K562 (cell line): ENCODE measurements around the gene SALL2. TPM values are rescaled to one million over a fixed set of nuclear protein-coding genes. Genes with fewer than 3 reads are reported as not detected.

Experiments used
- DIDO1 ChIP-seq: fragments of 450-650 bp; IDR thresholded peaks from 2 replicates; pipeline ENCODE4 v1.6.1; 2016; ENCODE audit warnings: low read depth, missing biosample characterization, missing genetic modification characterization
- HDAC2 ChIP-seq: fragments of 450-650 bp; IDR thresholded peaks from 2 replicates; pipeline ENCODE4 v1.6.1; 2016; ENCODE audit warnings: mild to moderate bottlenecking
- HLTF ChIP-seq: fragments of 450-650 bp; IDR thresholded peaks from 2 replicates; pipeline ENCODE4 v1.6.1; 2016
- KDM4B ChIP-seq, 2 experiments: fragments of 450-650 bp in 1 of 2; sonication (generic) in 1 of 2; IDR thresholded peaks; 2 replicates each; pipeline ENCODE4 v1.6.1; 2016 to 2017; ENCODE audit warnings: borderline replicate concordance in 2 of 2, antibody characterized with exemption in 1 of 2, low read depth in 1 of 2, mild to moderate bottlenecking in 1 of 2
- MCM5 ChIP-seq: fragments of 450-650 bp; IDR thresholded peaks from 2 replicates; pipeline ENCODE4 v1.6.1; 2016; ENCODE audit warnings: low read depth
- MECOM ChIP-seq: fragments of 250-450 bp; sonication (Bioruptor Pico); IDR thresholded peaks from 2 replicates; pipeline ENCODE4 v1.8.0; 2022; ENCODE audit warnings: inconsistent platforms
- NFE2 ChIP-seq: IDR thresholded peaks from 2 replicates; pipeline ENCODE4 v1.6.1; 2014; ENCODE audit warnings: antibody characterized with exemption, low read depth
- POLR2AphosphoS5 ChIP-seq: IDR thresholded peaks from 2 replicates; pipeline ENCODE4 v1.6.1; 2011; ENCODE audit warnings: mild to moderate bottlenecking, low read depth, low read length, moderate library complexity; ENCODE audit not compliant: control insufficient read depth, insufficient read depth
- RBFOX2 ChIP-seq: fragments of 200-400 bp; formaldehyde crosslinking; IDR thresholded peaks from 2 replicates; pipeline ENCODE4 v1.6.1; 2017; ENCODE audit warnings: low read depth, mild to moderate bottlenecking, low read length, moderate library complexity
- SIN3A ChIP-seq, 2 experiments: fragments of 150-350 bp in 1 of 2; IDR thresholded peaks; 2 replicates each; pipeline ENCODE4 v1.6.1; 2011 to 2016; ENCODE audit warnings: borderline replicate concordance in 2 of 2, low read depth in 2 of 2, low read length in 2 of 2, mild to moderate bottlenecking in 2 of 2, moderate library complexity in 2 of 2; ENCODE audit not compliant: control insufficient read depth in 1 of 2
- SMC3 ChIP-seq: conservative IDR thresholded peaks from 2 replicates; pipeline ENCODE4 v1.6.1; 2011; ENCODE audit warnings: low read depth, low read length, improper control_type of control experiment; ENCODE audit not compliant: insufficient read depth
- SP1 ChIP-seq: sonication (generic); formaldehyde crosslinking; IDR thresholded peaks from 2 replicates; pipeline ENCODE4 v1.8.1; 2022; ENCODE audit warnings: mild to moderate bottlenecking, missing genetic modification reagents
- SRSF1 ChIP-seq: fragments of 200-400 bp; formaldehyde crosslinking; IDR thresholded peaks from 2 replicates; pipeline ENCODE4 v1.6.1; 2017; ENCODE audit warnings: mild to moderate bottlenecking, low read depth, low read length, moderate library complexity
- ZBTB1 ChIP-seq: sonication (generic); formaldehyde crosslinking; IDR thresholded peaks from 2 replicates; pipeline ENCODE4 v1.8.1; 2023; ENCODE audit warnings: missing genetic modification reagents, low read depth, mild to moderate bottlenecking, borderline replicate concordance
- ZNF239 ChIP-seq: fragments of 250-450 bp; sonication (Bioruptor Pico); IDR thresholded peaks from 2 replicates; pipeline ENCODE4 v1.4.0; 2020; ENCODE audit warnings: mild to moderate bottlenecking
- ZNF3 ChIP-seq: fragments of 250-450 bp; sonication (Bioruptor Pico); IDR thresholded peaks from 2 replicates; pipeline ENCODE4 v1.5.0; 2021; ENCODE audit warnings: mild to moderate bottlenecking, moderate library complexity
- ZNF668 ChIP-seq: fragments of 250-450 bp; sonication (Bioruptor Pico); IDR thresholded peaks from 2 replicates; pipeline ENCODE4 v1.8.0; 2022; ENCODE audit warnings: mild to moderate bottlenecking, inconsistent platforms
- polyA plus RNA-seq, 8 experiments: library from polyadenylated mRNA; depleted of rRNA in 4 of 8; stranded (reverse) in 5 of 8; unstranded in 3 of 8; fragments of >200 nt; fragmentation: Nextera tagmentation in 2 of 8; fragmentation: Illumina TruSeq in 1 of 8; extraction: Ambion mirVana in 2 of 8; extraction: Trizol in 1 of 8; gene quantifications; 2 replicates each; pipeline versions ENCODE4 v1.2.1 to v1.2.3, GENCODE V29; 2011 to 2014; ENCODE audit warnings: inconsistent platforms in 1 of 8, missing spikeins in 1 of 8
- total RNA-seq, 7 experiments: library from RNA; depleted of rRNA in 6 of 7; stranded (reverse); fragments of >200 nt in 6 of 7; fragmentation: Illumina TruSeq in 2 of 7; extraction: Trizol in 2 of 7; gene quantifications; 2 replicates each; pipeline versions ENCODE4 v1.2.1 to v1.2.3, GENCODE V29; 2011 to 2021; ENCODE audit warnings: low replicate concordance in 1 of 7
- TF ChIP-seq, protein P1 (sequence below): fragments of 250-450 bp; sonication (Bioruptor Pico); IDR thresholded peaks from 2 replicates; pipeline ENCODE4 v1.5.0; 2021
- TF ChIP-seq, protein P2 (sequence below): fragments of 250-450 bp; sonication (Bioruptor Pico); IDR thresholded peaks from 2 replicates; pipeline ENCODE4 v1.9.0; 2021; ENCODE audit warnings: mild to moderate bottlenecking, inconsistent platforms
- TF ChIP-seq, protein P3 (sequence below): fragments of 450-650 bp; IDR thresholded peaks from 2 replicates; pipeline ENCODE4 v1.6.1; 2017; ENCODE audit warnings: mild to moderate bottlenecking, moderate library complexity
- TF ChIP-seq, protein P4 (sequence below): sonication (generic); formaldehyde crosslinking; IDR thresholded peaks from 2 replicates; pipeline ENCODE4 v1.8.0; 2022; ENCODE audit warnings: missing genetic modification reagents, mild to moderate bottlenecking, moderate library complexity, borderline replicate concordance
- TF ChIP-seq, protein P5 (sequence below): sonication (generic); formaldehyde crosslinking; IDR thresholded peaks from 2 replicates; pipeline ENCODE4 v1.9.0; 2022; ENCODE audit warnings: mild to moderate bottlenecking, missing genetic modification reagents
- TF ChIP-seq, protein P6 (sequence below): fragments of 250-450 bp; sonication (Bioruptor Pico); IDR thresholded peaks from 2 replicates; pipeline ENCODE4 v1.8.0; 2021; ENCODE audit warnings: moderate library complexity, mild to moderate bottlenecking, inconsistent platforms

Gene SALL2
- total and polyA plus RNA-seq, 9 of the 15 experiments (the other 6 are each of a cell fraction or from before 2014, with no cell fraction given) = 6.6 to 30.4 (median 12.9) TPM

DNA sequence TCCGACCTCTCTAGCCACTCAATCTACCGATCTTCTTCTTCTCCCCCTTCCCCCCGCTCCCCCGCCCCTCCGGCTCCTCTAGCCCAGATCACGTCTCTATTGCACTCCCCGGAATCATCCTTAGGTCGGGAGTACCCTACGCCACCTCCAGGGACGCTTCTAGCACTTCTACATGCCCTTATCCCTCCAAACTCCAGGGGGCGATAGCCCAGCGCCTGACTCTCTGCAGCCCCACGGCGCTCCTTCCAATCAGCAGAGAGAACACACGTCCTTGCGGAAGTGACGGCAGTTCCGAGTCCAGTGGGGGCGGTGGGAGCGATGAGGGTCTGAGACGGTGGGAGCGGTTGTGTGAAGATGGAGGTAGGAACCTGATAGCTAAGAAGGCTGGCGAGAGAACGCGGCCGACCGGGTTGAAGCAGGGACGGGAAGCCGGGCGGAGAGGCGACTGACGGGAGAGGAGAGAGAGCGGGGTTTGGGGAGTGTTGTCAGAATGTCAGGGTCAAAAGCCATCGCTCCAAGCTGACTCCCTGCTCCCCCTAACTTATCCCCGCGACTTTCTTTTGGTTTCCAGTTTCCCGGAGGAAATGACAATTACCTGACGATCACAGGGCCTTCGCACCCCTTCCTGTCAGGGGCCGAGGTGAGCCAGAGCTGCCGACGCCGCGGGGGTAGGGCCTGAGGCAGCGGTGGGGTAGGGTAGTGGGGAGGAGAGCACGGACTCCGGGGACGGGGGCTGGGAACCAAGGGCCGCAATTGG lies 49.0 kb downstream of the SALL2 start, which contains the start of the genes RAB2B and TOX4 (continued):
- TF ChIP-seq, protein P1, sequence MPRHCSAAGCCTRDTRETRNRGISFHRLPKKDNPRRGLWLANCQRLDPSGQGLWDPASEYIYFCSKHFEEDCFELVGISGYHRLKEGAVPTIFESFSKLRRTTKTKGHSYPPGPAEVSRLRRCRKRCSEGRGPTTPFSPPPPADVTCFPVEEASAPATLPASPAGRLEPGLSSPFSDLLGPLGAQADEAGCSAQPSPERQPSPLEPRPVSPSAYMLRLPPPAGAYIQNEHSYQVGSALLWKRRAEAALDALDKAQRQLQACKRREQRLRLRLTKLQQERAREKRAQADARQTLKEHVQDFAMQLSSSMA (CRISPR knock-in tag) = no peak
- TF ChIP-seq ZNF239 (CRISPR knock-in tag) (no peak), SRSF1 (no peak), MECOM (CRISPR knock-in tag) (no peak), ZBTB1 (CRISPR knock-in tag) (no peak), ZNF668 (CRISPR knock-in tag) (no peak), ZNF3 (CRISPR knock-in tag) (no peak), NFE2 (no peak), SMC3 (peak; percentile 52), SIN3A (IDR thresholded peaks at IDR 0.05; ENCODE audit: borderline replicate concordance in 2 of 2, control insufficient read depth in 1 of 2, low read depth in 2 of 2, low read length in 2 of 2) (peak; percentile 50 to 63; a peak in 1 of 4 replicates), RBFOX2 (peak; percentile 73), MCM5 (no peak), POLR2AphosphoS5 (peak; percentile 82), HLTF (0 out of 2 replicates have a peak, but pooled peaks have one; percentile 52), HDAC2 (peak; percentile 65), SP1 (peak; percentile 82), DIDO1 (peak; percentile 85), KDM4B (IDR thresholded peaks at IDR 0.05; ENCODE audit: borderline replicate concordance in 2 of 2, low read depth in 1 of 2) (peak in 1 of 2 experiments; percentile 61; a peak in 1 of 4 replicates)
- TF ChIP-seq, protein P2, sequence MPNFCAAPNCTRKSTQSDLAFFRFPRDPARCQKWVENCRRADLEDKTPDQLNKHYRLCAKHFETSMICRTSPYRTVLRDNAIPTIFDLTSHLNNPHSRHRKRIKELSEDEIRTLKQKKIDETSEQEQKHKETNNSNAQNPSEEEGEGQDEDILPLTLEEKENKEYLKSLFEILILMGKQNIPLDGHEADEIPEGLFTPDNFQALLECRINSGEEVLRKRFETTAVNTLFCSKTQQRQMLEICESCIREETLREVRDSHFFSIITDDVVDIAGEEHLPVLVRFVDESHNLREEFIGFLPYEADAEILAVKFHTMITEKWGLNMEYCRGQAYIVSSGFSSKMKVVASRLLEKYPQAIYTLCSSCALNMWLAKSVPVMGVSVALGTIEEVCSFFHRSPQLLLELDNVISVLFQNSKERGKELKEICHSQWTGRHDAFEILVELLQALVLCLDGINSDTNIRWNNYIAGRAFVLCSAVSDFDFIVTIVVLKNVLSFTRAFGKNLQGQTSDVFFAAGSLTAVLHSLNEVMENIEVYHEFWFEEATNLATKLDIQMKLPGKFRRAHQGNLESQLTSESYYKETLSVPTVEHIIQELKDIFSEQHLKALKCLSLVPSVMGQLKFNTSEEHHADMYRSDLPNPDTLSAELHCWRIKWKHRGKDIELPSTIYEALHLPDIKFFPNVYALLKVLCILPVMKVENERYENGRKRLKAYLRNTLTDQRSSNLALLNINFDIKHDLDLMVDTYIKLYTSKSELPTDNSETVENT = peak; percentile 91
- TF ChIP-seq, protein P3, sequence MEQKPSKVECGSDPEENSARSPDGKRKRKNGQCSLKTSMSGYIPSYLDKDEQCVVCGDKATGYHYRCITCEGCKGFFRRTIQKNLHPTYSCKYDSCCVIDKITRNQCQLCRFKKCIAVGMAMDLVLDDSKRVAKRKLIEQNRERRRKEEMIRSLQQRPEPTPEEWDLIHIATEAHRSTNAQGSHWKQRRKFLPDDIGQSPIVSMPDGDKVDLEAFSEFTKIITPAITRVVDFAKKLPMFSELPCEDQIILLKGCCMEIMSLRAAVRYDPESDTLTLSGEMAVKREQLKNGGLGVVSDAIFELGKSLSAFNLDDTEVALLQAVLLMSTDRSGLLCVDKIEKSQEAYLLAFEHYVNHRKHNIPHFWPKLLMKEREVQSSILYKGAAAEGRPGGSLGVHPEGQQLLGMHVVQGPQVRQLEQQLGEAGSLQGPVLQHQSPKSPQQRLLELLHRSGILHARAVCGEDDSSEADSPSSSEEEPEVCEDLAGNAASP = no peak
- TF ChIP-seq, protein P4, sequence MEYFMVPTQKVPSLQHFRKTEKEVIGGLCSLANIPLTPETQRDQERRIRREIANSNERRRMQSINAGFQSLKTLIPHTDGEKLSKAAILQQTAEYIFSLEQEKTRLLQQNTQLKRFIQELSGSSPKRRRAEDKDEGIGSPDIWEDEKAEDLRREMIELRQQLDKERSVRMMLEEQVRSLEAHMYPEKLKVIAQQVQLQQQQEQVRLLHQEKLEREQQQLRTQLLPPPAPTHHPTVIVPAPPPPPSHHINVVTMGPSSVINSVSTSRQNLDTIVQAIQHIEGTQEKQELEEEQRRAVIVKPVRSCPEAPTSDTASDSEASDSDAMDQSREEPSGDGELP (CRISPR knock-in tag) = peak; percentile 63; the same call in 1 of the 2 replicates
- TF ChIP-seq, protein P5, sequence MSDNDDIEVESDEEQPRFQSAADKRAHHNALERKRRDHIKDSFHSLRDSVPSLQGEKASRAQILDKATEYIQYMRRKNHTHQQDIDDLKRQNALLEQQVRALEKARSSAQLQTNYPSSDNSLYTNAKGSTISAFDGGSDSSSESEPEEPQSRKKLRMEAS (CRISPR knock-in tag) = no peak
- TF ChIP-seq, protein P6, sequence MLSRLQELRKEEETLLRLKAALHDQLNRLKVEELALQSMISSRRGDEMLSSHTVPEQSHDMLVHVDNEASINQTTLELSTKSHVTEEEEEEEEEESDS (CRISPR knock-in tag) = no peak
